ENCODE measurements around the gene TOR1AIP1.
"Not testable (repeated sequence)": the region's sequence is repeated elsewhere in the genome, so short reads cannot be mapped to it uniquely, and the experiment has no call there.

The TOR1AIP1 gene

DNA sequence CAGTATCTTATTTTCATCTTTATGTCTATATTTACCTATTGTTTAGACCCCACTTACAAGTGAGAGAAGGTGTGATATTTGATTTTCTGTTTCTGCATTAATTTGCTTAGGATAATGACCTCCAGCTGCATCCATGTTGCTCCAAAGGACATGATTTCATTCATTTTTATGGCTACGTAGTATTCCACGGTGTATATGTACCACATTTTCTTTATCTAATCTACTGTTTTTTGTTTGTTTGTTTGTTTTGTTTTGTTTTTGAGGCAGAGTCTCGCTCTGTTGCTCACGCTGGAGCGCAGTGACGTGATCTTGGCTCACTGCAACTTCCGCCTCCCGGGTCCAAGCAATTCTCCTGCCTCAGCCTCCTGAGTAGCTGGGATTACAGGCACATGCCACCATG, 80.1 kb downstream of the TOR1AIP1 start:
- H3K36me3 ChIP-seq (ENCODE audit: control insufficient read depth in 2 of 2, insufficient read depth in 2 of 2, low read length in 2 of 2); H3K27me3 ChIP-seq (ENCODE audit: control insufficient read depth in 1 of 2, insufficient read depth in 2 of 2, low read length in 2 of 2); H3K9ac ChIP-seq (ENCODE audit: low read length in 2 of 2); H3K27ac ChIP-seq (ENCODE audit: low read length); H3K4me1 ChIP-seq (ENCODE audit: control insufficient read depth, insufficient read depth, low read length); H3K9me3 ChIP-seq (ENCODE audit: control insufficient read depth in 2 of 2, low read length in 2 of 2); H3K4me3 ChIP-seq (ENCODE audit: low read length in 2 of 2): not testable (repeated sequence)

DNA sequence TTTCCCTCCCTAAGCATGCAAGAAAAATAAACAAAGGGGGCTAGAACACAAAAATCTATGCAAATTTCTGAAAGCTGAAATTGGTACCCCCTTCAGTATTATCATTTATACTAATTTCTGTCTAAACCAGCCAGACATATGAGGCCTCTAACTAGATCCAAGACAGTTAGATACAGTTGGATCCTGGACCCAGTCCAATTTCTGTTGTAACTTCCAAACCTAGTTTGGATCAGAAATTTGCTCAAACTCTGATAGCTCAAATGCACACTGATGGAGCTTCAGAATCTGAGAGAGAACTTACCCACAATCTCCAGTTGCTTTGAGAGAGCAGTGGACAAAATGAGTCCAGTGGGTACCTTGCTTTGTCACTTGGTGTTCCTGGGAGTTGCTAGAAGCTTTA, 84.5 kb downstream of the TOR1AIP1 start:
- Histone ChIP-seq H3K9ac (ENCODE audit: low read length in 2 of 2) (no peak overlapping the region), H3K4me3 (ENCODE audit: low read length in 2 of 2) (no peak overlapping the region), H3K4me1 (ENCODE audit: control insufficient read depth, insufficient read depth, low read length) (peaks cover 5% of the 10 kb centered on the region), H3K9me3 (ENCODE audit: control insufficient read depth in 2 of 2, low read length in 2 of 2) (peaks cover 0 to 3% of the 10 kb centered on the region in 2 donors), H3K36me3 (ENCODE audit: control insufficient read depth in 2 of 2, insufficient read depth in 2 of 2, low read length in 2 of 2) (peaks cover 0 to 3% of the 10 kb centered on the region in 2 donors), H3K27me3 (ENCODE audit: control insufficient read depth in 1 of 2, insufficient read depth in 2 of 2, low read length in 2 of 2) (no peaks in the 10 kb centered on the region), H3K27ac (ENCODE audit: low read length) (no peak overlapping the region)

GRCh38 chr1:179968284-179968993, 86.4 kb downstream of the TOR1AIP1 start:
- Histone ChIP-seq H3K9me3 (ENCODE audit: control insufficient read depth in 2 of 2, low read length in 2 of 2) (peaks cover 0 to 3% of the 10 kb centered on the region in 2 donors), H3K9ac (ENCODE audit: low read length in 2 of 2) (no peak overlapping the region), H3K36me3 (ENCODE audit: control insufficient read depth in 2 of 2, insufficient read depth in 2 of 2, low read length in 2 of 2) (peaks cover 0 to 3% of the 10 kb centered on the region in 2 donors), H3K27ac (ENCODE audit: low read length) (no peak overlapping the region), H3K4me3 (ENCODE audit: low read length in 2 of 2) (no peak overlapping the region), H3K27me3 (ENCODE audit: control insufficient read depth in 1 of 2, insufficient read depth in 2 of 2, low read length in 2 of 2) (no peaks in the 10 kb centered on the region), H3K4me1 (ENCODE audit: control insufficient read depth, insufficient read depth, low read length) (peaks cover 5% of the 10 kb centered on the region)

GRCh38 chr1:179968994-179969919, 87.2 kb downstream of the TOR1AIP1 start:
- Histone ChIP-seq H3K36me3 (ENCODE audit: control insufficient read depth in 2 of 2, insufficient read depth in 2 of 2, low read length in 2 of 2) (peaks cover 0 to 3% of the 10 kb centered on the region in 2 donors), H3K9ac (ENCODE audit: low read length in 2 of 2) (no peak overlapping the region), H3K4me1 (ENCODE audit: control insufficient read depth, insufficient read depth, low read length) (peaks cover 5% of the 10 kb centered on the region), H3K27ac (ENCODE audit: low read length) (peak overlapping the region; percentile 4), H3K4me3 (ENCODE audit: low read length in 2 of 2) (no peak overlapping the region), H3K27me3 (ENCODE audit: control insufficient read depth in 1 of 2, insufficient read depth in 2 of 2, low read length in 2 of 2) (no peaks in the 10 kb centered on the region), H3K9me3 (ENCODE audit: control insufficient read depth in 2 of 2, low read length in 2 of 2) (peaks cover 0 to 3% of the 10 kb centered on the region in 2 donors)

Data from stomach smooth muscle (tissue), 2 donors.